Activated T-helper 1 cell treated with Interleukin-2 at 50 U/mL for 16 hours (primary cell): ENCODE results near the gene NTRK1.

ENCODE experiments used
- DNase-seq: peaks from one replicate; pipeline ENCODE4 v3.0.0-alpha.2; 2020; ENCODE audit warnings: low read depth

NTRK1 gene

DNA sequence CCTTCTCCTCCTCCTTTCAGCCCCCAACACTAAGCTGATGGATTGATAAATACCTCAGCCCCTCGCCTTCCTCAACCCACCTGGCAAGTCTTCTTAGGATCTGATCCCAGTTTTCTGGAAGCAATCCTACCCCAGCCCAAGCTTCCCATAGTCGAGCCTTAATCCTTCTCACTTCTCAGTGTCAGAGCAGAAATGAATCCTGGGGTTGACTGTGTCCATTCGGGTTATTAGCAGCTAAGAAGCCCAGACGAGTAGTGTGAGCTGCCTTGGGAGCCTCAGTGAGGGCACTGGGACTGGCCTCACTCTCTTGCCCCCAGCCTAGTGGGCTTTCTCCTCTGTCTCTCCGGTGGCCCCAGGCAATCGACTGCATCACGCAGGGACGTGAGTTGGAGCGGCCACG, 20.4 kb downstream of the NTRK1 start:
- no peak for DNase-seq

DNA sequence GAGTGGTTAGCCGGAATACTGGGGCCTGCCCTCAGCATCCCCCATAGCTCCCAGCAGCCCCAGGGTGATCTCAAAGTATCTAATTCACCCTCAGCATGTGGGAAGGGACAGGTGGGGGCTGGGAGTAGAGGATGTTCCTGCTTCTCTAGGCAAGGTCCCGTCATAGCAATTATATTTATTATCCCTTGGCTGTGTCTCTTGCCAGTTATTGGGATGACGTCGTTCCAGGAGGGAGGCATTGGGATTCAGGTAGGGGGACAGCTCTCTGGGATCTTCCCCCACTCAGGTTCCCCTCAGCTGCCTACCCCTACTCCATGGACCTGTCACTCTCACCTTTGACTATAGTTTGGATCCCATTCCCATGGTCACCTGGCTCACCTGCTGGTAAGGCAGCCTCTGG, 21.0 kb downstream of the NTRK1 start:
- no peak for DNase-seq

DNA sequence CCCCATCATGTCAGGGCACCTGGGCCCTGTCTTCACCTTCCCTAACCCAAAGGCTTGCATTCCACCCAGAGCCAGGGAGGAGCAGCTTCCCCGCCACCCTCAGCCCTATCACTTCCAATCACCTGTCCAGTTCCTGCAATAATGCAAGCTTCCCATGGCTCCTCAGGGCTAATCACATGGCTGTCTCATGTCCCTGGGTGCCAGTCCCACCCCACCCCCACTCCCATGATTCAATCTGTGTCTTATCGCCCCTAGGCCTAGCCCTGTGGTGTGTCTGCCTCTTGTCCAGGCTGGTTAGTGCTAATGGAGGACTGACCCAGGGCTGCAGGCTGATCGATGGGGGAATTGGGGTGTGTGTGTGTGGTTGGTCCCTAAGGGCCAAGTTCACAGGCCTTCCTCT, 21.9 kb downstream of the NTRK1 start:
- DNase-seq: no peak

GRCh38 chr1:156883919-156884318, 23.3 kb downstream of the NTRK1 start:
- DNase-seq: no peak

DNA sequence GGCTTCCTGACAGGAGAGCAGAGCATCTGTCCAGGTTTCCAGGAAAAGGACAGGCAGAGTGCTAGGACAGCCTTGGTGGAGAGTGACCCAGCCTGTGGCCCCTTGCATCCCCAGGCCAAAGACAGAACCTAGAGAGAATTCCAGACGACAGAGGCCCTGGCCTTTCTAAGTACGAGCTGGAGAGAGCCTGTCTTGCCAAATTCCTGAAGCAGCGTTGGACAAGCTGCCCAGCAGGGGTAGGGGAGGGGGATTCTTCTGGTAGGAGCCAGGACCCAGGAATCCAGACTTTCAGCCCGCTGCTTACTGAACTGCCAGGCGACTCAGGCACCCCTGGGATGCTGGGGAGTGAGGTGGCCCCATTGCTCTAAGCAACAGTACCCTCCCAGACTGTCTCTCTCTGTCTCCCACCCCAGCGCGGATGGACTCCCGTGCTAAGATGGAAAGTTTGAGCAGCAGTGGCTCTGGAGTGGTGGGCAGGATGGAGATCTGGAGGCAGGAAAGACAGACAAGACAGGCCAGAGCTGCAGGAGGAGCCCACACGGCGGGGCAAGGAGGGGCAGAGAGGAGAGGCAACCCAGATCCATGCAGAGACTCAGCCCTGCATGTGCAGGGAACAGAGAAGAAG, 24.0 kb downstream of the NTRK1 start:
- DNase-seq: no peak

DNA sequence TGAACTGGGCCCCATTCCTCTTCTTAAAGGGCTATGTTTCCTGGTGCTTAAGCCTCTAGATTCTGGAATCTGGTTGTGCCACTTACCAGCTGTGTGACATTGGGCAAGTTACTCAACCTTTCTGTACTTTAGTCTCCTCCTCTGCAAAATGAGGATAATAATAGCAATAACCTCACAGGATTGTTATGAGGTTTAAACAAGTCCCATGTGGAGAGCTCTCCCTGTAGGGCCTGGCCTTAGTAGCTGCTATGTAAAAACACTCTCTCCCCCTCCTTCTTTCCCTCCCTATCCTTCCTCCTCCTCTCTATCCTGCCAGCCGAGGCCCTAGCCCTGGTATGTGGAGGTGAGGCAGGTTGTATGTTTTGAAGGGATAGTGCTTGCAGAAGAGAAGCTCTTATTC, 24.6 kb downstream of the NTRK1 start:
- DNase-seq: no peak

DNA sequence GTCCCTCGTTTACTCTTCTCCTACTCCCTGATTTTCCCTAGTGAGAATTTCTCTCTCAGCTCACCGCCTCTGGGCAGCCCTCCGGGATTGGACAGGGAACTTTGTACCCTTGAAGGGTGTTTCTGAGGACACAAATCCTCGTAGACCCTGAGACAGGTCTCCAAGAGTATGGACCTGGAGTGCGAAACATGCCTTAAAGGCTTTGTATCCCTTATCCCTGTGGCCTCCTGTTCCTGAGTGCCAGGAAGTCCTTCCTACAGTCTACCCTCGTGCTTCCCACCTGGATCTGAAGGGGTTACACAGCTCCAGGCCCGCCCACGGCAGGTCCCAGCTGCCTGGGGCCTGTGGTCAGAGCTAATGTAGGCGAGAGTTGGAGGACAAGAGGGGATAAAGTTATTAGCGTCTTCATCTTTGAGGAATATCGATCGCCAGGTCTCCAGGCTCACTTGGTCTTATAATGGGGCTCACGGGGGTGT, 25.3 kb downstream of the NTRK1 start:
- no peak for DNase-seq

GRCh38 chr1:156886583-156887281, 26.1 kb downstream of the NTRK1 start:
- DNase-seq: no peak

DNA sequence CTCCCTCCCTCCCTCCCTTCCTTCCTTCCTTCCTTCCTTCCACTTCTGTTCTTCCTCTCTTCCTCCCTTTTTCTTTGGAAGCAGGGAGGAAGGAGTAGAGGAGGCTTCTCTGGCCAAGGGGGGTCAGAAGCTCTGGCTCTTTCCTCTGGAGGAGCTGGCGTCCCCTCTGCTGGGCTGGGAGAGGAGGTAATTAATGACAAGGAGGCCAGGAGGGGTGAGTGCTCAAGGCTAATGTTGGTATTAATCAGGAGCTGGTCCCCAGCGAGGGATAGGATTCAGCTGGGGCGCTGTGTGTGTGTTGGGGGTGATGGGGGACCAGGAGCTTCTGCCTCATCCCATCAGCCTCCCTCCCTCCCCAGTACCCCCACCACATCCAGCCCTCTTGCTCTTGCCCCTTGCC, 26.7 kb downstream of the NTRK1 start:
- DNase-seq: no peak

GRCh38 chr1:156887734-156888133, 27.1 kb downstream of the NTRK1 start:
- no peak for DNase-seq

- peak; percentile 22 for DNase-seq
Measured at GRCh38 chr1:156889802-156890580, 29.3 kb downstream of the NTRK1 start.

GRCh38 chr1:156892190-156893047, 31.8 kb downstream of the NTRK1 start:
- DNase-seq: peak; percentile 70

DNA sequence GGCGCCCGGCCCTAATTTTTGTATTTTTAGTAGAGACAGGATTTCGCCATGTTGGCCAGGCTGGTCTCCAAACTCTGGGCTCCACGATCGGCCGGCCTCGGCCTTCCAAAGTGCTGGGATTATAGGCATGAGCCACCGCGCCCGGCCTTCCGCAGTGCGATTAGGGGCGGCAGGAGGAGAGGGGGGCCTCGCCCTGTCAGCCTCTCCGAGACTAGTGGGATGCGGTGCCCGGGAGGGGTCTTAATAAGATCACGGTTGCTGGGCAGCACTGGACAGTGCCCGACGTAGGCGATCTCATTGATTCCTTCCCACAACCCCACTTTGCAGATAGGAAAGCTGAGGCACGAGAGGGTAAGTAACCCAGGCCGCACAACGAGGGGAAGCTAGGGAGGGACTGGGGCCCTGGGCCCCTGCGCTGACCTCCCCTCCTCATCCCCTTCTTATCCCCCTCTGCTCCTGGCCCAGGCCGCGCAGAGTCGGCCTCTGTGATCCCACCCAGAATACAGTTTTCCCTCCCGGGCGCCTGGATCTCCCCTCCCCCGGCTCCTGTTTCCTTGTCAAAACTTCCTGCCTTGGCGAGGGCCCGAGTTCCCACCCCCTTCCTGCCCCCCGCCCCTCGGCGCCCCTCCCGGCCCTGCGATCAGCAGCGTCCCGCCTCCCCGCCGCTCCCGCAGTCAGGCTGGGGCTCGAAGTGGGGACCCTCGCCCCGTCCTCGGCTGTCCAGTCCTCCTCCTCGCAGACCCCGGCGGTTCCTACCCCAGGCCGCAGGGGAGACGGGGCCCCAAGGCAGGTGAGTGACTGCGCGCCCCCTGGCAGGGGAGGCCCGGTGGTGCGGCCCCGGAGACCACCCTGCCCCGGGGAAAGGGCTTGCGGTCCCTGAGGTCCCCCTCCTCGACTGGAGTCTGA, 32.6 kb downstream of the NTRK1 start, which contains the start of gene PEAR1:
TSS of gene PEAR1 (plus strand) at position 671 of the 906 bp plus-strand sequence. CDS start 10,209 bp downstream, outside the sequence.
- DNase-seq: no peak

DNA sequence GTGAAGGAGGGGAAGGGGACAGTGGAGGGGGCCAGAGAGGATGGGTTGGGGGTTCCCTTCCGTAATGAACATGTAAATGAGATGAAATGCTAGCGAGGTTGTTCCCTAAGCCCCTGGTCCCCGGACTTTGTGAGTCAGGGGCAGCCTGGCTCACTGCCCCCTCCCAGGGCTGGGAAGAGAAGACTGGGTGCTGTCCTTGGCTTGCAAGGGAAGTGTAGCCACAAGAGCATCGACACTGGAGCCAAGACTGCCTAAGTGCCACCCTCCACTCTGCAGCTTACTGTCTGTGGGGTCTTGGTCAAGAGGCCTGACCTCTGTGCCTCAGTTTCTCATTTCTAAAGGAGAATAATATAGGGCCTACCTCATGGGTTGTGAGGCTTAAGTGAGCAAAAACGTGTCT, 33.3 kb downstream of the NTRK1 start:
- no peak for DNase-seq

DNA sequence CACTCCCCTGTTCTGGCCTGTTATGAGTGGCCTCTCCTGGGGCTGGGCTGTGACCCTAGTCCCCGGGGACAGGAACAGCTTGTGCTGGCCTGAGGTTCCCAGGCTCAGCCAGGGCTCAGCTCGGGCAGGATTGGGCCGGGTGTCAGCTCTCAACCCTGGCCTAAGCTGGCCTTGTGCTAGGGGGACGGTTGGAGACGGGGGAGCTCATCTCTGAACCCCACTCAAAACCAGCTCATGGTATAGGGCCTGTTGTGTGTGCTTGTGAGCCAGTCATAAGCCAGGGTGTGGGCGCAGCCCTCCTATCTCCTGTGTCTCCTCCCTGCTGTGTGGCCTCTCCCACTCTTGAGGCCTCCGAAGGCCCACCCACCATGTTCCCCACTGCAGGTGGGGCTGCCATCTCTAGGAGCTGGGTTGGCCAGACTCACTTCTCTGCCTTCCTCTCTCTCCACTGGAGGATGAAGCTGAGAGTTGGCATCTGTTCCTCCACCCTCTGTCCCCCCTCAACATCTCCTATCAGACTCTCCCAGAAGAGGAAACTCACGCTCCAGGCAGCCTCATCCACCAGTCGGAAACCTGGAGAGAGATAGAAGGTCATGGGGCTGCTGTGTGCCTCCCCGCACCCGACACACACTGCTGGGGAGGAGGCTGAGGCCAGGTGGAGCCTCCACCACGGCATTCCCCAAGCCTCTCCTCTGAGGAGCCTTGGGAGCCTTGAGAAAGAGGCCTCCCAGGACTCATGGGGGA, 34.2 kb downstream of the NTRK1 start:
- DNase-seq: no peak

- no peak for DNase-seq
Measured at GRCh38 chr1:156895455-156895812, 34.8 kb downstream of the NTRK1 start.

DNA sequence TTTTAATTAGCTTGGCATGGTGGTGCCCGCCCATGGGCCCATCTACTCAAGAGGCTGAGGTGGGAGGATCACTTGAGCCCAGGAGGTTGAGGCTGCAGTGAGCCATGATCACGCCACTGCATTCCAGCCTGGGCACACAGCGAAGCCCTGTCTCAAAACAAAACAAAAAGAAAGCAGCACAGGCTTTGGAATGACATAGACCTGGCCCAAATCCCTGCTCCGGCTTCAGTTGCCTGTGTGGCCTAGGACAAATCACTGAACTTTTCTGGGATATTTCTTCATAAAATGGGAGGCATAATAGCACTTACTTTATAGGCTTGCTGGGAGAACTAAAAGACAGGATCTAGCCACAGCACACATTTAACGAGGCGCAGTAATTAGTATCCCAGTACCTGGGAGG, 35.3 kb downstream of the NTRK1 start:
- DNase-seq: no peak

GRCh38 chr1:156896490-156897033, 35.9 kb downstream of the NTRK1 start:
- DNase-seq: no peak

GRCh38 chr1:156897078-156897825, 36.6 kb downstream of the NTRK1 start:
- no peak for DNase-seq
